ENCODE data around the gene ZBTB39.
"Not testable (repeated sequence)": the region's sequence is repeated elsewhere in the genome, so short reads cannot be mapped to it uniquely, and the experiment has no call there.

Gene ZBTB39

GRCh38 chr12:57005980-57006808 lies at the start of gene ZBTB39:
ZBTB39 (minus strand) TSS chr12:57006546; CDS start chr12:57004917, 1,629 bp downstream.
- peak; percentile 87 for DNase-seq

GRCh38 chr12:57055824-57056223 lies 49.5 kb upstream of the ZBTB39 start:
- DNase-seq = peak; percentile 88

GRCh38 chr12:57053901-57054300 lies 47.6 kb upstream of the ZBTB39 start:
- DNase-seq = not testable (repeated sequence)

GRCh38 chr12:57053146-57053545 lies 46.8 kb upstream of the ZBTB39 start:
- not testable (repeated sequence) for DNase-seq

- no peak for DNase-seq
These were observed 44.7 kb upstream of the ZBTB39 start for GRCh38 chr12:57051011-57051410.

- DNase-seq = no peak
These were observed 43.5 kb upstream of the ZBTB39 start, which contains the start of gene MYO1A for GRCh38 chr12:57049890-57050289. MYO1A (minus strand) TSS chr12:57050129; CDS start chr12:57048323, 1,806 bp downstream.

- DNase-seq = no peak
These were observed 42.7 kb upstream of the ZBTB39 start for GRCh38 chr12:57049119-57049446.

GRCh38 chr12:57048423-57049118 lies 42.2 kb upstream of the ZBTB39 start:
- peak; percentile 36 for DNase-seq

GRCh38 chr12:57047981-57048380 lies 41.6 kb upstream of the ZBTB39 start:
- no peak for DNase-seq

GRCh38 chr12:57046947-57047890 lies 40.9 kb upstream of the ZBTB39 start:
- DNase-seq = peak; percentile 78

GRCh38 chr12:57046086-57046791 lies 39.9 kb upstream of the ZBTB39 start:
- DNase-seq = peak; percentile 45

GRCh38 chr12:57044889-57045288 lies 38.5 kb upstream of the ZBTB39 start:
- DNase-seq = no peak

GRCh38 chr12:57044468-57044867 lies 38.1 kb upstream of the ZBTB39 start:
- no peak for DNase-seq

- DNase-seq = no peak
These were observed 36.3 kb upstream of the ZBTB39 start for GRCh38 chr12:57042695-57043094.

GRCh38 chr12:57040750-57041149 lies 34.4 kb upstream of the ZBTB39 start:
- DNase-seq = peak; percentile 15

GRCh38 chr12:57040211-57040610 lies 33.9 kb upstream of the ZBTB39 start:
- DNase-seq = no peak

GRCh38 chr12:57039016-57039798 lies 32.9 kb upstream of the ZBTB39 start:
- no peak for DNase-seq

- DNase-seq = no peak
These were observed 30.9 kb upstream of the ZBTB39 start for GRCh38 chr12:57037264-57037663.

- DNase-seq = no peak
These were observed 27.1 kb upstream of the ZBTB39 start for GRCh38 chr12:57033431-57033830.

- DNase-seq = no peak
These were observed 25.4 kb upstream of the ZBTB39 start for GRCh38 chr12:57031789-57032188.

GRCh38 chr12:57031138-57031725 lies 24.9 kb upstream of the ZBTB39 start:
- peak; percentile 41 for DNase-seq
